Measurements from ENCODE around the gene TPX2.

Gene TPX2

DNA sequence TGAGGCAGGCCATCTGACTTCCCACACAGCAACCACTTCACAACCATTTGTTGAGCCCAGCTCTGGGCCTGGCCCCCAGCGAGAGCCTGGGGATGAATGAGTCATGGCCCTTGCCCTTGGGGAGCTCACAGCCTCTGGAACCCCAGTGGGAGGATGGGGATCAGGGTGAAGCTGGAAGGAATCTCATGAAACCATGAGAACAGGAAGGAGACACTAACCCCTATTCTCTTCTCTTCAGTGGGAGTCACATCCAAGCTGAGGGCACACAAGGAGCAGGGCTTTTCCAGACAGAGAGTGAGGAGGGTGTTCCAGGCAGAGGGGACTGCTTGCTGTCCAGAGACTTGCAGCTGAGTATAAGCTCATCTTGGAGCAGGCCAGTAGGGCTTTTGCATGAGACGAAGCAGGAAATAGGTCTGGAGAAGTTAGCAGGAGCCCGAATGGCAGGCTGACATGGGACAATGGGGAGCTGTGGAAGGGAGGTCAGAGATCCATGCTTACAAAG is 98.9 kb downstream of the TPX2 start:
- Histone ChIP-seq H3K36me3 (ENCODE audit: low read length) (no peaks in the 10 kb centered on the region), H3K9me3 (ENCODE audit: insufficient read depth, low read length) (no peaks in the 10 kb centered on the region), H3K4me2 (ENCODE audit: low read depth, low read length, poor library complexity, severe bottlenecking) (no peak overlapping the region), H3K27ac (ENCODE audit: low read depth, low read length) (no peak overlapping the region), H2AFZ (ENCODE audit: low read depth, low read length, severe bottlenecking) (no peak overlapping the region), H3K79me2 (ENCODE audit: insufficient read depth, low read length) (no peaks in the 10 kb centered on the region), H3K9me2 (replicated peaks; ENCODE audit: insufficient read depth, low read length) (no peaks in the 10 kb centered on the region), H3F3A (ENCODE audit: insufficient read depth) (no peaks in the 10 kb centered on the region), H4K20me1 (ENCODE audit: low read depth, low read length) (no peaks in the 10 kb centered on the region), H3K4me3 (ENCODE audit: insufficient read depth, low read length, poor library complexity, severe bottlenecking) (no peak overlapping the region), H3K27me3 (ENCODE audit: low read length) (no peaks in the 10 kb centered on the region), H3K9ac (ENCODE audit: low read length) (no peak overlapping the region)
- no peak for TF ChIP-seq EZH2phosphoT487 (conservative IDR thresholded peaks at IDR 0.05; ENCODE audit: low read length)
- TF ChIP-seq, protein P1, sequence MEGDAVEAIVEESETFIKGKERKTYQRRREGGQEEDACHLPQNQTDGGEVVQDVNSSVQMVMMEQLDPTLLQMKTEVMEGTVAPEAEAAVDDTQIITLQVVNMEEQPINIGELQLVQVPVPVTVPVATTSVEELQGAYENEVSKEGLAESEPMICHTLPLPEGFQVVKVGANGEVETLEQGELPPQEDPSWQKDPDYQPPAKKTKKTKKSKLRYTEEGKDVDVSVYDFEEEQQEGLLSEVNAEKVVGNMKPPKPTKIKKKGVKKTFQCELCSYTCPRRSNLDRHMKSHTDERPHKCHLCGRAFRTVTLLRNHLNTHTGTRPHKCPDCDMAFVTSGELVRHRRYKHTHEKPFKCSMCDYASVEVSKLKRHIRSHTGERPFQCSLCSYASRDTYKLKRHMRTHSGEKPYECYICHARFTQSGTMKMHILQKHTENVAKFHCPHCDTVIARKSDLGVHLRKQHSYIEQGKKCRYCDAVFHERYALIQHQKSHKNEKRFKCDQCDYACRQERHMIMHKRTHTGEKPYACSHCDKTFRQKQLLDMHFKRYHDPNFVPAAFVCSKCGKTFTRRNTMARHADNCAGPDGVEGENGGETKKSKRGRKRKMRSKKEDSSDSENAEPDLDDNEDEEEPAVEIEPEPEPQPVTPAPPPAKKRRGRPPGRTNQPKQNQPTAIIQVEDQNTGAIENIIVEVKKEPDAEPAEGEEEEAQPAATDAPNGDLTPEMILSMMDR (IDR thresholded peaks at IDR 0.05; ENCODE audit: insufficient read depth, low read length, poor library complexity, severe bottlenecking) = no peak

DNA sequence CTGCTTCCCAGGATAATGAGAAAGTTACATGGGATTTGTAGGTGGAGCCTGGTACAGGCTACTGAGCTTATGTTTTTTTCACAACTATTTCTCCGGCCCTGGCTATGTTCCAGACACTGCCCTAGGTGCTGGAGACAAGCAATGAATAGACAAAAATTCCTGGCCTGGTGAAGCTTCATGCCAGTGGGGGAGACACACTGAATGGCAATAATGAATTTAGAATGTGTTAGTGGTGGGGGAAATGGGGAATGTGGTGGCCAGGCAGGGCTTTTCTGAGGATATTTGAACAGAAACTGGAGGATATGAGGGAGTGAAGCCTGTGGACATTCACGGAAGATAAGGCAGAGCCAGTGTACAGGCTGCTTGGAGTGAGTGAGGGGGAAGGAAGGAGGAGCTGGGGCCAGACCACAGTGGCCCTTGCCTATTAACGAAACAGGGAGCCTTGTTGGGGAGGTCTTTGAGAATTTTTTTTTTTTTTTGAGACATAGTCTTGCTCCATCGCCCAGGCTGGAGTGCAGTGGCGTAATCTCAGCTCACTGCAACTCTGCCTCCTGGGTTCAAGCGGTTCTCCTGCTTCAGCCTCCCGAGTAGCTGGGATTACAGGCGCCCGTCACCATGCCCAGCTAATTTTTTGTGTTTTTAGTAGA is 99.7 kb downstream of the TPX2 start:
- Histone ChIP-seq H2AFZ (ENCODE audit: low read depth, low read length, severe bottlenecking) (no peak overlapping the region), H3K4me2 (ENCODE audit: low read depth, low read length, poor library complexity, severe bottlenecking) (no peak overlapping the region), H3F3A (ENCODE audit: insufficient read depth) (no peaks in the 10 kb centered on the region), H3K79me2 (ENCODE audit: insufficient read depth, low read length) (no peaks in the 10 kb centered on the region), H3K9me3 (ENCODE audit: insufficient read depth, low read length) (no peaks in the 10 kb centered on the region), H3K4me3 (ENCODE audit: insufficient read depth, low read length, poor library complexity, severe bottlenecking) (no peak overlapping the region), H3K9me2 (replicated peaks; ENCODE audit: insufficient read depth, low read length) (no peaks in the 10 kb centered on the region), H3K27ac (ENCODE audit: low read depth, low read length) (no peak overlapping the region), H3K9ac (ENCODE audit: low read length) (no peak overlapping the region), H4K20me1 (ENCODE audit: low read depth, low read length) (no peaks in the 10 kb centered on the region), H3K27me3 (ENCODE audit: low read length) (no peaks in the 10 kb centered on the region), H3K36me3 (ENCODE audit: low read length) (no peaks in the 10 kb centered on the region)
- no peak for TF ChIP-seq EZH2phosphoT487 (conservative IDR thresholded peaks at IDR 0.05; ENCODE audit: low read length)

DNA sequence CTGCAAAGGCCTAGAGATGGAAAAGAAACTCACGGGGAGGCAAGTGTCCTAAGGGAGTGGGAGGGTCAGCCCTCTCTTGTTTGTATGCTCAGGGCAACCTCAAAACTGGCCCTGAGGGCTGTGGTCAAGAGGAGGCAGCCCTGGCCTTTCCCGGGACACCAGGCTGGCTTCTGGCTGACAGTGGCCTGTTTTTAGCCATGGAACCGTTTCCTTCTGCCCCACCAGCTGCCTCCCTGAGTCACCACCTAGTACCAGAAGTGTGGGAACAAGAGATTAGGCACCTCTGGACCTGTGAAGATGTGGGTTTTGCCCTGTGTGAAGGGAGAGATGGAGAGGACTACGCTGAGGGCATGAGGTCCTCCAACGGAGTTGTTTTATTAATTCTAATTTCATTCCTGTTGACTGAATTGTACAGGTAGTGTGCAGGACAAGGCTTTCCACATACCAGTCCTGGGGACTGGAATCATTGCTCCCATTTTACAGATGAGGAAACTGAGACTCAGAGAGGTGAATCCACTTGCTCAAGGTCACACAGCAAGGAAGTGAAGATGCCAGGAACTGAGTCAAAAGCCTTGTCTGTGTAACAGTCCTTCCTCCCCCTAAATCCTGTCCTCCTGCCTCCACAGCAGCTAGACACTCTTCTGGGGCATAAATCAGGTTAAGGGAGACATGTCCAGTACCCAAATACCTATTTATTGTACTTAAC is 100.8 kb downstream of the TPX2 start:
- no peaks in the 10 kb centered on the region for H3K36me3 ChIP-seq (ENCODE audit: low read length)
- no peak for TF ChIP-seq EZH2phosphoT487 (conservative IDR thresholded peaks at IDR 0.05; ENCODE audit: low read length)
- TF ChIP-seq, protein P1 (IDR thresholded peaks at IDR 0.05; ENCODE audit: insufficient read depth, low read length, poor library complexity, severe bottlenecking) = no peak
- H3K4me3 ChIP-seq (ENCODE audit: insufficient read depth, low read length, poor library complexity, severe bottlenecking) = no peak overlapping the region
- no peaks in the 10 kb centered on the region for H3K9me2 ChIP-seq (replicated peaks; ENCODE audit: insufficient read depth, low read length)
- H3K4me2 ChIP-seq (ENCODE audit: low read depth, low read length, poor library complexity, severe bottlenecking) = no peak overlapping the region
- no peak overlapping the region for H2AFZ ChIP-seq (ENCODE audit: low read depth, low read length, severe bottlenecking)
- no peaks in the 10 kb centered on the region for H3K27me3 ChIP-seq (ENCODE audit: low read length)
- no peaks in the 10 kb centered on the region for H3K9me3 ChIP-seq (ENCODE audit: insufficient read depth, low read length)
- H3K79me2 ChIP-seq (ENCODE audit: insufficient read depth, low read length) = no peaks in the 10 kb centered on the region
- no peaks in the 10 kb centered on the region for H3F3A ChIP-seq (ENCODE audit: insufficient read depth)
- H3K27ac ChIP-seq (ENCODE audit: low read depth, low read length) = no peak overlapping the region
- no peak overlapping the region for H3K9ac ChIP-seq (ENCODE audit: low read length)
- H4K20me1 ChIP-seq (ENCODE audit: low read depth, low read length) = no peaks in the 10 kb centered on the region
